Limb (tissue), 2 donors: ENCODE results near the gene CHD3.

ENCODE experiments used
- DNase-seq, 2 donors: peaks; one replicate each; pipeline ENCODE4 v3.0.0-alpha.2; 2016; ENCODE audit errors: extremely low spot score in 2 of 2

Gene CHD3

GRCh38 chr17:7888184-7888920, at the start of gene CHD3:
CHD3 (plus strand) TSS chr17:7888789; CDS start chr17:7889001, 212 bp downstream.
- peak in 1 of 2 donors; percentile 52 for DNase-seq

- no peak for DNase-seq
Observed at GRCh38 chr17:7839190-7839875, 49.3 kb upstream of the CHD3 start.

- no peak for DNase-seq
Observed at GRCh38 chr17:7839876-7840261, 48.7 kb upstream of the CHD3 start.

GRCh38 chr17:7840441-7840840, 48.1 kb upstream of the CHD3 start:
- DNase-seq = no peak

GRCh38 chr17:7840875-7841274, 47.7 kb upstream of the CHD3 start:
- no peak for DNase-seq

GRCh38 chr17:7841396-7841914, 47.1 kb upstream of the CHD3 start:
- DNase-seq = peak; percentile 49 to 85

GRCh38 chr17:7841915-7842379, 46.6 kb upstream of the CHD3 start:
- peak; percentile 86 to 97 for DNase-seq

- peak in 1 of 2 donors; percentile 76 for DNase-seq
Observed at GRCh38 chr17:7842380-7843256, 46.0 kb upstream of the CHD3 start.

GRCh38 chr17:7843257-7843535, 45.4 kb upstream of the CHD3 start:
- DNase-seq = no peak

GRCh38 chr17:7843536-7844291, 44.9 kb upstream of the CHD3 start:
- DNase-seq = peak; percentile 61 to 85

GRCh38 chr17:7844292-7845154, 44.1 kb upstream of the CHD3 start:
- DNase-seq = peak; percentile 89 to 96

GRCh38 chr17:7845359-7846062, 43.1 kb upstream of the CHD3 start:
- DNase-seq = no peak

GRCh38 chr17:7846063-7846735, 42.4 kb upstream of the CHD3 start:
- no peak for DNase-seq

GRCh38 chr17:7846765-7847661, 41.6 kb upstream of the CHD3 start:
- no peak for DNase-seq

- no peak for DNase-seq
Observed at GRCh38 chr17:7848131-7848579, 40.4 kb upstream of the CHD3 start.

- DNase-seq = no peak
Observed at GRCh38 chr17:7848739-7849129, 39.9 kb upstream of the CHD3 start.

GRCh38 chr17:7849130-7849750, 39.3 kb upstream of the CHD3 start:
- no peak for DNase-seq
